GM13976 (cell line): ENCODE results near the gene ABCB11.
"Not testable (repeated sequence)": the region's sequence is repeated elsewhere in the genome, so short reads cannot be mapped to it uniquely, and the experiment has no call there.

Source experiments
- DNase-seq: peaks from one replicate; pipeline ENCODE4 v3.0.0; 2012; ENCODE audit warnings: low spot score
- in situ Hi-C: fragments of 300-500 bp; cut with MboI; formaldehyde crosslinking; loops from one replicate; pipeline ENCODE4 v1.12.0; 2022; ENCODE audit warnings: low sequenced_read_pairs, mixed read lengths, inconsistent platforms; ENCODE audit not compliant: unreplicated experiment
- TF ChIP-seq, protein P1 (sequence below): IDR thresholded peaks from 2 replicates; pipeline ENCODE4 v1.5.1; 2012; ENCODE audit warnings: borderline replicate concordance, mild to moderate bottlenecking; ENCODE audit not compliant: insufficient read depth; ENCODE audit errors: extremely low read depth, missing control alignments, control extremely low read depth

The ABCB11 gene

DNA sequence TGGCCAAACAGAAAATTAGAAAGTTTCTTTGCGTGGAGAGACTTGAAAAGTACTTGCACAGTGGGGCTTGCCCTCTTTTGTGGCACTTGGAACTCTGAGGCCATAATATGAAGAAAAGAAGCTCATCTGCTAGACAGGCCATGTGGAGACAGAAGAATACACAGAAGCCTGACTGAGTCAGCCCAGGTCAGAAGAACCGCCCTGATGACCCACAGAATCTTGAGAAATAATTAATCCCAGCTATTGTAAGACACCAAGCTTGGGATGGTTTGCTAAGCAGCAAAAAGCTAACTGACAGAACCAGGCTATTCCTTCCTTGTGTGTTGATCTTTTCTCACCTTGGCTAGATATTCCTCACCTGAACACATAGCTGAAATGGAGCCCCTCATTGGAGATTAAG is 96.3 kb downstream of the ABCB11 start:
- in situ Hi-C loops, result no loop called here
- no peak for DNase-seq
- TF ChIP-seq, protein P1, sequence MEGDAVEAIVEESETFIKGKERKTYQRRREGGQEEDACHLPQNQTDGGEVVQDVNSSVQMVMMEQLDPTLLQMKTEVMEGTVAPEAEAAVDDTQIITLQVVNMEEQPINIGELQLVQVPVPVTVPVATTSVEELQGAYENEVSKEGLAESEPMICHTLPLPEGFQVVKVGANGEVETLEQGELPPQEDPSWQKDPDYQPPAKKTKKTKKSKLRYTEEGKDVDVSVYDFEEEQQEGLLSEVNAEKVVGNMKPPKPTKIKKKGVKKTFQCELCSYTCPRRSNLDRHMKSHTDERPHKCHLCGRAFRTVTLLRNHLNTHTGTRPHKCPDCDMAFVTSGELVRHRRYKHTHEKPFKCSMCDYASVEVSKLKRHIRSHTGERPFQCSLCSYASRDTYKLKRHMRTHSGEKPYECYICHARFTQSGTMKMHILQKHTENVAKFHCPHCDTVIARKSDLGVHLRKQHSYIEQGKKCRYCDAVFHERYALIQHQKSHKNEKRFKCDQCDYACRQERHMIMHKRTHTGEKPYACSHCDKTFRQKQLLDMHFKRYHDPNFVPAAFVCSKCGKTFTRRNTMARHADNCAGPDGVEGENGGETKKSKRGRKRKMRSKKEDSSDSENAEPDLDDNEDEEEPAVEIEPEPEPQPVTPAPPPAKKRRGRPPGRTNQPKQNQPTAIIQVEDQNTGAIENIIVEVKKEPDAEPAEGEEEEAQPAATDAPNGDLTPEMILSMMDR, result no peak

DNA sequence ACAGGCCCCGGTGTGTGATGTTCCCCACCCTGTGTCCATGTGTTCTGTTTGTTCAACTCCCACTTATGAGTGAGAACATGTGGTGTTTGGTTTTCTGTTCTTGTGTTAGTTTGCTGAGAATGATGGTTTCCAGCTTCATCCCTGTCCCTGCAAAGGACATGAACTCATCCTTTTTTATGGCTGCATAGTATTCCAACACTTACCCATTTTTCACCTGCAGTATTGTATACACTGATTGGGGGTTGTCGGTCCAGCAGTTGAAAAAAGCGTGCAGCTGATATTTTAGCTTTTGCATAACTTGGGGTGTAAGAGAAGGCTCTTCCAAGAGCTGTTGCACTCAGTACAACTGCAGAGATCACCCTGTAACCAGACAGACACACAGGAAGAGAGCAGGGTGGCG is 99.0 kb downstream of the ABCB11 start:
- DNase-seq, in situ Hi-C loops: not testable (repeated sequence)

DNA sequence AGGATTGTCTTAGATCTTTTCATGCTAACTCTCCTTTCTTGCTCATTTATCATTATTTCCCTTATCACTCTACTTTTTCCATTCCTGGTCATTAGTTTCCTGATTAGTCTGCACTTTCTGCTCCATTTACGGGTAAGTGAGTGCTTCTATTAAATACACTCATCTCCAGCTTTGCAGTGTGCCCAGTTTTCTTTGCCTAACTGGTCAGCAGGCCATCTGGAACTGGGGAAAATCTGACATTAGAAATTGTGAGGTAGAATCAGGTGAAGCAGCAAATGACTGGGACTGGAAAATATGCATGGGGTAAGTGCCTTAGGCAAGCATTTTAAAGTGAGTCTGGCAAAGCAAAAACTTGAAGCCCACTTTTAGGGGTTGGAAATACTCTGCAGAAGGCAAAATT is 100.9 kb downstream of the ABCB11 start:
- TF ChIP-seq, protein P1, result no peak
- in situ Hi-C loops, result no loop called here

DNA sequence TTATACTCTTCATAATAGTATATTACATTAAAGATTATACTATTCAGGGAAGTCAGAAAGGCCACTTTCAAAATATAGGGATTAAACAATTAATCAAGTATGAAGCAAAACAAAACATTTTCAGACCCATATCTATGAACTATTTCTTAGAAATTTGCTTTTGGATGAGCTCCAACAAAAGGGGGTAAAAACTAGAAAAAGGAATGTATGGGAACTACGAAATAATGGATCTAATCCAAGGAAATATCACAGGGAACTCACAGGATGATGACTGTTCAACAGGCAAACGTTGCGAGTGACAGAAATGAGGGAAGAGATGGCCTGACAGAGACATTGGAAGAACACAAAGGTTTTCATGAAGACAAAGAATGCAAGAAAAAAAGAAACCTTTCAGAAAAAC is 102.1 kb downstream of the ABCB11 start:
- in situ Hi-C loops, result no loop called here
- no peak for DNase-seq
- TF ChIP-seq, protein P1, result no peak

More for the DNA sequence above, 100.9 kb downstream of the ABCB11 start:
- no peak for DNase-seq

DNA sequence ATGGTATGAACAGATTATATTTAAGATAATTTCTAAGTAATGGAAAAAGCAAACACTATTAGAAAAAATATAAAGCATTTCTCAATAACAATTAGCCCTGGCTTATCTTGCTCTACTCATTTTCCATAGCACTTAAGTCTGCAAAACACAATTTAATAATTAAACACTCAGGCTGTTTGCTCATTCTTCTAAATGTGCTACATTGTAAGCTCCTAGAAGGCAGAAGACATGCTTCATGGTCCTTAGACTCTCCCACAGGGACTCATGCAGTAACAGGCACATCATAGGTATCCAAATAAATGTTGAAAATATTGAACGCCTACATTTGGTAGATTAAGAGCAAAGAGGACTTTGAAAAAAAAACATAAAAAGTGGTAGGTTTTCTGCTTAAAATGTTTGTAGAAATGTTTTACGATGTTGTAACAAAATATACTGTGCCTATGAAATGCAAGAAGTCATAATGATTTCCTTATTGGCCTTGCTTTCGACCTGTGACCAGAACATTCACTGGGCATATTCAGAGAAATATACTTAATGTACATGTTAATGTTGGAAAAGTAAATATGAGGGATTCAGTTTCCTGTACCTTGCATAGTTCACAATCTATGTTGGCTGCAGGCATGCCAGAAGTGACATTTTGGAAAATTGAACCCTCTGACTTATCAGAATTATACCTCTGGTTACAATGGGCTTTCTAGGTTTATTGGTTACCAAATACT is 102.9 kb downstream of the ABCB11 start:
- TF ChIP-seq, protein P1, result no peak
- in situ Hi-C loops, result no loop called here
- DNase-seq, result no peak

DNA sequence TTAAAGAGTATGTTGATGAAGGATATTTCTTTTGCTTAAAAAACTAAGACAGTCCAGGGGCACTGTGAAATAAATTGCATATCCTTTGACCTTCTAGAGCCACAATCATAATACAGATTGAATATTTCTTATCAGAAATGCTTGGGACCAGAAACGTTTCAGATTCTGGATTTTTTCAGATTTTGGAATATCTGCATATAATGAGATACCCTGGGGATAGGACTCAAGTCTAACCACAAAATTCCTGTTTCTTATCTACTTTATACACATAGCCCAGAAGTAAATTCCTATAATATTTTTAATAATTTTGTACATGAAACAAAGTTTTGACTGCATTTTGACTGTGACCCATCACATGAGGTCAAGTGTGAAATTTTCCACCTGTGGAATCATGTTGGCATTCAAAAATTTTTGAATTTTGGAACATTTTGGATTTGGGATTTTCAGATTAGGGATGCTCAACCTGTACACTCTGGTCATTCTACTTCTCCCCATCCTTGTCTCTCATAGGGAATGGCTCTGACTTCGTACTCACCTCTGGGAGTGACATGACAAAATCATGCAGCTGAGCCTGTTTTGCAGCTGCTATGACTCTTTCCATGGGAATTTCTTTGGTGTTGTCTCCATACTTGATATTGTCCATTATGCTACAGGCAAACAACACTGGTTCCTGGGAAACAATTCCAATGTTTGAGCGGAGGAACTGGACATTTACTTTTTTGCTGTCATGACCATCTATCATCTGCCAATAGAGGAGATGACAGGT is 104.3 kb downstream of the ABCB11 start:
- TF ChIP-seq, protein P1, result no peak

More for the DNA sequence above, 104.3 kb downstream of the ABCB11 start:
- in situ Hi-C loops, result no loop called here
- DNase-seq, result no peak
